ENCODE measurements around the gene MTMR3.
A peak's percentile ranks its signal among the peaks of the same experiment; 100 is the strongest.

The MTMR3 gene

DNA sequence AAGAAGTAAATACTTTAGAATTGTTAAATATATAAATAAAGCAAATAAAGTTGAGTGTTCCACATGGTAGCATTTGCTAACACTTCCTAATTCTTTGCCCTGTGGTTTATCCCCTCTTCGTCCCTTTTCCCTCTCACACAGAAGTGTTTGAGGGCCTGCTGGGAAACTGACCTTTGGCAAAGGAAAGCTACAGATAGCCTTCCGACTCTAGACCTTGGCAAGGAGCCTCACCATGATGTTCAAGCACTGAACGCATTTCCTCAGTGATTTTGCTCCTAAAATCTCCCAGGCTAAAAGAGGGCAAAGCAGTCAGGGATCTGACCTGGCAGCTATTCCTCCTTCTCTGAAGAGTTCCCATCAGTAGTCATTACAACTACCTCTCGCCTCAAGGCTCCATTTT is 144.8 kb downstream of the MTMR3 start:
- no peak overlapping the region for H3K27ac Mint-ChIP-seq
- H3K4me3 Mint-ChIP-seq = no peak overlapping the region
- H3K9me3 Mint-ChIP-seq = no peaks in the 10 kb centered on the region
- TF ChIP-seq, protein P1, sequence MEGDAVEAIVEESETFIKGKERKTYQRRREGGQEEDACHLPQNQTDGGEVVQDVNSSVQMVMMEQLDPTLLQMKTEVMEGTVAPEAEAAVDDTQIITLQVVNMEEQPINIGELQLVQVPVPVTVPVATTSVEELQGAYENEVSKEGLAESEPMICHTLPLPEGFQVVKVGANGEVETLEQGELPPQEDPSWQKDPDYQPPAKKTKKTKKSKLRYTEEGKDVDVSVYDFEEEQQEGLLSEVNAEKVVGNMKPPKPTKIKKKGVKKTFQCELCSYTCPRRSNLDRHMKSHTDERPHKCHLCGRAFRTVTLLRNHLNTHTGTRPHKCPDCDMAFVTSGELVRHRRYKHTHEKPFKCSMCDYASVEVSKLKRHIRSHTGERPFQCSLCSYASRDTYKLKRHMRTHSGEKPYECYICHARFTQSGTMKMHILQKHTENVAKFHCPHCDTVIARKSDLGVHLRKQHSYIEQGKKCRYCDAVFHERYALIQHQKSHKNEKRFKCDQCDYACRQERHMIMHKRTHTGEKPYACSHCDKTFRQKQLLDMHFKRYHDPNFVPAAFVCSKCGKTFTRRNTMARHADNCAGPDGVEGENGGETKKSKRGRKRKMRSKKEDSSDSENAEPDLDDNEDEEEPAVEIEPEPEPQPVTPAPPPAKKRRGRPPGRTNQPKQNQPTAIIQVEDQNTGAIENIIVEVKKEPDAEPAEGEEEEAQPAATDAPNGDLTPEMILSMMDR (IDR thresholded peaks at IDR 0.05; ENCODE audit: unreplicated experiment in 3 of 3) = no peak
- H3K36me3 Mint-ChIP-seq (ENCODE audit: low read depth) = peaks cover 63% of the 10 kb centered on the region
- H3K27me3 Mint-ChIP-seq (ENCODE audit: low read depth) = no peaks in the 10 kb centered on the region
- peaks cover 14% of the 10 kb centered on the region for H3K4me1 Mint-ChIP-seq

- Mint-ChIP-seq H3K27me3 (ENCODE audit: low read depth) (no peaks in the 10 kb centered on the region), H3K4me1 (peaks cover 14% of the 10 kb centered on the region), H3K9me3 (no peaks in the 10 kb centered on the region), H3K27ac (no peak overlapping the region), H3K36me3 (ENCODE audit: low read depth) (peaks cover 55% of the 10 kb centered on the region), H3K4me3 (no peak overlapping the region)
- TF ChIP-seq, protein P1 (IDR thresholded peaks at IDR 0.05; ENCODE audit: unreplicated experiment in 3 of 3) = no peak
Measured at GRCh38 chr22:30028731-30029130, 145.8 kb downstream of the MTMR3 start.

- H3K4me1 Mint-ChIP-seq = peaks cover 14% of the 10 kb centered on the region
- no peaks in the 10 kb centered on the region for H3K9me3 Mint-ChIP-seq
- TF ChIP-seq, protein P1 (IDR thresholded peaks at IDR 0.05; ENCODE audit: unreplicated experiment in 3 of 3) = no peak
- no peak overlapping the region for H3K4me3 Mint-ChIP-seq
- no peaks in the 10 kb centered on the region for H3K27me3 Mint-ChIP-seq (ENCODE audit: low read depth)
- H3K27ac Mint-ChIP-seq = peak overlapping the region in 1 of 3 experiments; percentile 61
- H3K36me3 Mint-ChIP-seq (ENCODE audit: low read depth) = peaks cover 49% of the 10 kb centered on the region
Measured at GRCh38 chr22:30029512-30029911, 146.5 kb downstream of the MTMR3 start.

- Mint-ChIP-seq H3K4me1 (peaks cover 14% of the 10 kb centered on the region), H3K27ac (peak overlapping the region in 1 of 3 experiments; percentile 37), H3K27me3 (ENCODE audit: low read depth) (no peaks in the 10 kb centered on the region), H3K4me3 (no peak overlapping the region), H3K9me3 (no peaks in the 10 kb centered on the region), H3K36me3 (ENCODE audit: low read depth) (peaks cover 41% of the 10 kb centered on the region)
- TF ChIP-seq, protein P1 (IDR thresholded peaks at IDR 0.05; ENCODE audit: unreplicated experiment in 3 of 3) = no peak
Measured at GRCh38 chr22:30030329-30030728, 147.4 kb downstream of the MTMR3 start.

DNA sequence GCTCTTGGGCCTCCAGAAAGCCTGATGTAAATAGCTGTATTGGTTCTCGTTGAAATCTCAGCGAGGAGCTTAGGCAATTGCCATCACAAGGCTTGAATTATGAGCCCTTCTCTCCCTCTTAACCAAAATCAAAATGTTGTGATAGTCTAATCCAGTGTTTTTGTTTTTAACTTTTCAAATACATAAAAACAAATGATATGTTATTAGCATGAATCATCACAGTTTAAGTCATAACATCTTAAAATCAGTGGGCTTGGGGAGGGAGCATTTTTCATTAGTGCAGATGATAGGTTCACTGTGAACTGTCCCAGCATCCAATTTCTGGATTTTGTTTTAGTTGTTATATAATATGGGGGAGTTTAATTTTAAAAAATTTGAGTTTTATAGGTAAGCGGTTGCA is 148.4 kb downstream of the MTMR3 start:
- Mint-ChIP-seq H3K4me3 (no peak overlapping the region), H3K36me3 (ENCODE audit: low read depth) (peaks cover 33% of the 10 kb centered on the region), H3K27ac (no peak overlapping the region), H3K27me3 (ENCODE audit: low read depth) (no peaks in the 10 kb centered on the region), H3K9me3 (no peaks in the 10 kb centered on the region), H3K4me1 (peaks cover 14% of the 10 kb centered on the region)
- TF ChIP-seq, protein P1 (IDR thresholded peaks at IDR 0.05; ENCODE audit: unreplicated experiment in 3 of 3) = no peak

GRCh38 chr22:30031764-30032455 is 148.9 kb downstream of the MTMR3 start:
- Mint-ChIP-seq H3K27me3 (ENCODE audit: low read depth) (no peaks in the 10 kb centered on the region), H3K9me3 (no peaks in the 10 kb centered on the region), H3K4me1 (peaks cover 14% of the 10 kb centered on the region), H3K27ac (peak overlapping the region in 2 of 3 experiments; percentile 50 to 67), H3K4me3 (no peak overlapping the region), H3K36me3 (ENCODE audit: low read depth) (peaks cover 28% of the 10 kb centered on the region)
- TF ChIP-seq, protein P1 (IDR thresholded peaks at IDR 0.05; ENCODE audit: unreplicated experiment in 3 of 3) = no peak
